Measurements from ENCODE around the gene SPATA2.
"Not testable (repeated sequence)": the region's sequence is repeated elsewhere in the genome, so short reads cannot be mapped to it uniquely, and the experiment has no call there.

The SPATA2 gene

GRCh38 chr20:49882171-49882970 is 33.0 kb downstream of the SPATA2 start:
- no peak for DNase-seq

GRCh38 chr20:49880724-49881445 is 34.4 kb downstream of the SPATA2 start:
- no peak for DNase-seq

- no peak for DNase-seq
These were observed 35.2 kb downstream of the SPATA2 start for GRCh38 chr20:49880177-49880576.

- no peak for DNase-seq
These were observed 36.4 kb downstream of the SPATA2 start for GRCh38 chr20:49878977-49879376.

GRCh38 chr20:49877386-49877921 is 37.9 kb downstream of the SPATA2 start:
- DNase-seq, result no peak

GRCh38 chr20:49874696-49875095 is 40.6 kb downstream of the SPATA2 start:
- no peak for DNase-seq

GRCh38 chr20:49872056-49872455 is 43.3 kb downstream of the SPATA2 start:
- no peak for DNase-seq

GRCh38 chr20:49871391-49871948 is 43.9 kb downstream of the SPATA2 start:
- no peak for DNase-seq

GRCh38 chr20:49870261-49870660 is 45.1 kb downstream of the SPATA2 start:
- no peak for DNase-seq

GRCh38 chr20:49868964-49869363 is 46.4 kb downstream of the SPATA2 start:
- no peak for DNase-seq

- DNase-seq, result no peak
These were observed 46.8 kb downstream of the SPATA2 start for GRCh38 chr20:49868538-49868937.

GRCh38 chr20:49867453-49868215 is 47.7 kb downstream of the SPATA2 start:
- DNase-seq, result no peak

GRCh38 chr20:49866051-49866450 is 49.3 kb downstream of the SPATA2 start:
- DNase-seq, result no peak

GRCh38 chr20:49865559-49865958 is 49.8 kb downstream of the SPATA2 start:
- no peak for DNase-seq

GRCh38 chr20:49863666-49864065 is 51.7 kb downstream of the SPATA2 start:
- DNase-seq, result no peak

- no peak for DNase-seq
These were observed 52.6 kb downstream of the SPATA2 start for GRCh38 chr20:49862607-49863200.

GRCh38 chr20:49861232-49861631 is 54.1 kb downstream of the SPATA2 start:
- not testable (repeated sequence) for DNase-seq

GRCh38 chr20:49859807-49860206 is 55.5 kb downstream of the SPATA2 start:
- DNase-seq, result no peak

- DNase-seq, result no peak
These were observed 56.3 kb downstream of the SPATA2 start for GRCh38 chr20:49859011-49859410.

- no peak for DNase-seq
These were observed 57.2 kb downstream of the SPATA2 start for GRCh38 chr20:49858076-49858585.

GRCh38 chr20:49856904-49857303 is 58.4 kb downstream of the SPATA2 start:
- no peak for DNase-seq

- no peak for DNase-seq
These were observed 61.0 kb downstream of the SPATA2 start for GRCh38 chr20:49854190-49854875.

Data from NCI-H774 (cell line).